GM10248 (cell line): Measurements from ENCODE around the gene DENND1B.
"Not testable (repeated sequence)": the region's sequence is repeated elsewhere in the genome, so short reads cannot be mapped to it uniquely, and the experiment has no call there.

Experiments used
- CTCF ChIA-PET: fragments of 300-600 bp; sonication (Branson Sonifier 250); formaldehyde crosslinking; extraction: SDS; loops from one replicate; lab custom pipeline; 2021; ENCODE audit warnings: antibody characterized with exemption; lab: Yijun Ruan, JAX
- POLR2A ChIA-PET: fragments of 350-650 bp; sonication (Branson Sonifier 250); formaldehyde crosslinking; extraction: SDS; loops from one replicate; lab custom pipeline; 2020; ENCODE audit warnings: antibody characterized with exemption; lab: Yijun Ruan, JAX
- DNase-seq: peaks from one replicate; pipeline ENCODE4 v3.0.0; 2012; ENCODE audit errors: extremely low spot score
- CTCF ChIP-seq: IDR thresholded peaks from 2 replicates; pipeline ENCODE4 v1.5.1; 2012; ENCODE audit warnings: mild to moderate bottlenecking, low read depth; ENCODE audit errors: extremely low read depth, missing control alignments, control extremely low read depth

The DENND1B gene

DNA sequence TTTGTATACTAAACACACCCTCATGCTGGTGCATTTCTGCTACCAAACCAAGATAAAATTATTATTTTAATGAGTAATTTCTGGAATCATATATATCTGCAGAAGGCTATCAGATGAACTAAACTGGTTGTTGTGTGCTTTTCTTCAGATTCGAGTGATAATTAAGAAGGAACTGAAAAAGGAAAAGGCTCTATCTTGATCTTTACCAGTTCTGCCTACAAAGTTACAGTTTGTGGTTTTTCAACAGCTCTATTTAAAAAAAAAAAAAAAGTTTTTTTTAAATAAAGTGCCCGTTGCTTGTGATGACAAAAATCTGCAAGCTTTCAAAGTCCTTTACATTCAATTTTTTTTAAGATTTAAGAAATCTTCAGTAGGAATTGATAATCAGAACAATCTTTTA lies 13.6 kb downstream of the DENND1B start:
- no peak for TF ChIP-seq CTCF
- ChIA-PET POLR2A (no interaction called here), CTCF (interaction anchor here (4.4 kb wide), 1 partner anchor 15 kb away, joined by 14 read pairs; the partner anchor contains the start of gene DENND1B)
- DNase-seq: peak; percentile 38

DNA sequence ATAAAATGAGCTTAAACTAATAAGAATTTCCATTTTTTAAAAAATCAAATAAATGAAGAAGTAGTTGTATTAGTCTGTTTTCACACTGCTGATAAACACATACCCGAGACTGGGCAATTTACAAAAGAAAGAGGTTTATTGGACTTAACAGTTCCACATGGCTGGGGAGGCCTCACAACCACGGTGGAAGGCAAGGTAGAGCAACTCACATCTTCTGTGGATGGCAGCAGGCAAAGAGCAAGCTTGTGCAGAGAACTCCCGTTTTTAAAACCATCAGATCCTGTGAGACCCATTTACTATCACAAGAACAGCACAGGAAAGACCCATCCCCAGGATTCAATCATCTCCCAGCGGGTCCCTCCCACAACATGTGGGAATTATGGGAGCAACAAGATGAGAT lies 19.7 kb downstream of the DENND1B start:
- POLR2A ChIA-PET, DNase-seq, CTCF ChIA-PET: not testable (repeated sequence)

- CTCF ChIA-PET, DNase-seq, POLR2A ChIA-PET: not testable (repeated sequence)
Measured at GRCh38 chr1:197752652-197753164, 22.6 kb downstream of the DENND1B start.

DNA sequence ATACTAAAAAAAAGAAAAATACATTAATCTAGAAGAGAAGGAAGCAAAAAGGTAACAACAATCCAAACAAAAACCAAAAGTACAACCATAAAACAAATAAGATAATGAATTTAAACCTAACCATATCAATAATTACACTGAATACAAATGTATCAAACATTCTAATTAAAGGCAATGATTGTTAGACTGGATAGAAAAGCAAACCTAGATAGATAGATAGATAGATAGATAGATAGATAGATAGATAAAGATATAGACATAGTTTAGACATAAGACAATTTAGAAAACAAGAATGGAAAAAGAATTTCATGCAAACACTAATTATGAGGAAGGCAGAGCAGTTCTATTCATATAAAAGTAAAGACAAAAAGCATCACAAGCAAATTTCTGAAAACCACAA lies 24.9 kb downstream of the DENND1B start:
- DNase-seq: no peak
- ChIA-PET POLR2A (no interaction called here), CTCF (interaction anchor here (1.1 kb wide), 1 partner anchor 11 kb away, joined by 4 read pairs; no protein-coding TSS in a partner anchor)
- no peak for TF ChIP-seq CTCF

GRCh38 chr1:197745911-197746310 lies 29.4 kb downstream of the DENND1B start:
- ChIA-PET CTCF (interaction anchor here (1.7 kb wide), 1 partner anchor 9 kb away, joined by 6 read pairs; no protein-coding TSS in a partner anchor), POLR2A (no interaction called here)
- DNase-seq: no peak
- TF ChIP-seq CTCF: no peak

GRCh38 chr1:197744979-197745378 lies 30.3 kb downstream of the DENND1B start:
- POLR2A ChIA-PET: interaction anchor here (0.6 kb wide), 1 partner anchor 24 kb away, joined by 3 read pairs; no protein-coding TSS in a partner anchor
- DNase-seq: no peak
- CTCF ChIA-PET: interaction anchor here (1.1 kb wide), 1 partner anchor 158 kb away, joined by 3 read pairs; the partner anchor contains the start of gene C1orf53
- TF ChIP-seq CTCF: no peak

DNA sequence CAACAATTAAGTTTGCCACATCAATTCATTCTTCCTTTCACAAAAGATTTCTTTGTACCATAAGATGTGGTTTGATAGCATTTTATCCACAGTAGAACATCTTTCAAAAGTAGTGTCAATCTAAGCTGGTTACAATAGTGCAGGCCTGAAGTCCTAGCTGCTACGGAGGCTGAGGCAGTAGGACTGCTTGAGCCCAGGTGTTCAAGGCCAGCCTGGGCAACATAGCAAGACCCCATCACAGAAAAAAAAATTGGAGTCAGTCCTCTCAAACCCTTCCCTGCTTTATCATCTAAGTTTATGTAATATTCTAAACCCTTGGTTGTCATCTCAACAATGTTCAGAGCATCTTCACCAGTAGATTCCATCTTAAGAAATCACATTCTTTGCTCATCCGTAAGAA lies 31.7 kb downstream of the DENND1B start:
- DNase-seq: no peak
- ChIA-PET CTCF (interaction anchor here (1.1 kb wide), 1 partner anchor 13 kb away, joined by 3 read pairs; no protein-coding TSS in a partner anchor), POLR2A (no interaction called here)
- TF ChIP-seq CTCF: no peak
